Esophagus squamous epithelium (tissue), 4 donors: ENCODE results near the gene MAML3.

Source experiments
- POLR2A ChIP-seq, 4 donors: fragments of 450-650 bp; IDR thresholded peaks; one replicate each; pipeline ENCODE4 v1.6.1; 2017; ENCODE audit warnings: antibody characterized with exemption in 4 of 4, mild to moderate bottlenecking in 4 of 4, moderate library complexity in 3 of 4
- TF ChIP-seq, protein P1 (sequence below), 6 experiments: fragments of 450-650 bp in 4 of 6; fragments of 200-600 bp in 2 of 6; sonication (generic) in 2 of 6; IDR thresholded peaks; one replicate each; pipeline ENCODE4 v1.5.1; 2016 to 2019; ENCODE audit warnings: antibody characterized with exemption in 6 of 6, mild to moderate bottlenecking in 4 of 6, moderate library complexity in 4 of 6

DNA sequence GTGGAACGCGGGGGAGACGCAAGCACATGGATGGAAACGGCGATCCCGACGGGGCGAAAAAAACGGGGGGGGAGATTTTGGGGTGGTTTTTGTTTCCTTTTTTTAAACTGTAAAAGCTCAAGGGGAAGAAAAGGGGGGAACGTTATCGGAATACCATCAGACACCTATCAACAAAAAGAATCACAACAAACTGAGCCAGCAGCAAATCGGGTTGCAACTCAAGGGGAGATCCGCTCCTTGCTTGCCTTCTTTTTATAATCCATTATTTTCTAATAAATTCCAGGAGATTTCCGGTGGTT, 616 bp downstream of the MAML3 start:
- TF ChIP-seq, protein P1, sequence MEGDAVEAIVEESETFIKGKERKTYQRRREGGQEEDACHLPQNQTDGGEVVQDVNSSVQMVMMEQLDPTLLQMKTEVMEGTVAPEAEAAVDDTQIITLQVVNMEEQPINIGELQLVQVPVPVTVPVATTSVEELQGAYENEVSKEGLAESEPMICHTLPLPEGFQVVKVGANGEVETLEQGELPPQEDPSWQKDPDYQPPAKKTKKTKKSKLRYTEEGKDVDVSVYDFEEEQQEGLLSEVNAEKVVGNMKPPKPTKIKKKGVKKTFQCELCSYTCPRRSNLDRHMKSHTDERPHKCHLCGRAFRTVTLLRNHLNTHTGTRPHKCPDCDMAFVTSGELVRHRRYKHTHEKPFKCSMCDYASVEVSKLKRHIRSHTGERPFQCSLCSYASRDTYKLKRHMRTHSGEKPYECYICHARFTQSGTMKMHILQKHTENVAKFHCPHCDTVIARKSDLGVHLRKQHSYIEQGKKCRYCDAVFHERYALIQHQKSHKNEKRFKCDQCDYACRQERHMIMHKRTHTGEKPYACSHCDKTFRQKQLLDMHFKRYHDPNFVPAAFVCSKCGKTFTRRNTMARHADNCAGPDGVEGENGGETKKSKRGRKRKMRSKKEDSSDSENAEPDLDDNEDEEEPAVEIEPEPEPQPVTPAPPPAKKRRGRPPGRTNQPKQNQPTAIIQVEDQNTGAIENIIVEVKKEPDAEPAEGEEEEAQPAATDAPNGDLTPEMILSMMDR (IDR thresholded peaks at IDR 0.05) = no peak
- no peak for TF ChIP-seq POLR2A (IDR thresholded peaks at IDR 0.05)
